Panc1 (cell line): ENCODE measurements around the gene NTN4.

Experiments
- CTCF ChIP-seq: fragments of 450-650 bp; IDR thresholded peaks from 2 replicates; pipeline ENCODE4 v1.5.1; 2017; ENCODE audit warnings: mild to moderate bottlenecking
- POLR2AphosphoS5 ChIP-seq: IDR thresholded peaks from 2 replicates; pipeline ENCODE4 v1.6.1; 2012; ENCODE audit warnings: mild to moderate bottlenecking, low read depth, low read length, moderate library complexity
- TF ChIP-seq, protein P1 (sequence below), 2 experiments: IDR thresholded peaks; 2 replicates each; pipeline ENCODE4 v1.6.1; 2011 to 2012; ENCODE audit warnings: low read depth in 2 of 2, control low read depth in 1 of 2, low read length in 1 of 2, mild to moderate bottlenecking in 1 of 2, moderate library complexity in 1 of 2; ENCODE audit not compliant: insufficient read depth in 1 of 2

- TF ChIP-seq, protein P1, sequence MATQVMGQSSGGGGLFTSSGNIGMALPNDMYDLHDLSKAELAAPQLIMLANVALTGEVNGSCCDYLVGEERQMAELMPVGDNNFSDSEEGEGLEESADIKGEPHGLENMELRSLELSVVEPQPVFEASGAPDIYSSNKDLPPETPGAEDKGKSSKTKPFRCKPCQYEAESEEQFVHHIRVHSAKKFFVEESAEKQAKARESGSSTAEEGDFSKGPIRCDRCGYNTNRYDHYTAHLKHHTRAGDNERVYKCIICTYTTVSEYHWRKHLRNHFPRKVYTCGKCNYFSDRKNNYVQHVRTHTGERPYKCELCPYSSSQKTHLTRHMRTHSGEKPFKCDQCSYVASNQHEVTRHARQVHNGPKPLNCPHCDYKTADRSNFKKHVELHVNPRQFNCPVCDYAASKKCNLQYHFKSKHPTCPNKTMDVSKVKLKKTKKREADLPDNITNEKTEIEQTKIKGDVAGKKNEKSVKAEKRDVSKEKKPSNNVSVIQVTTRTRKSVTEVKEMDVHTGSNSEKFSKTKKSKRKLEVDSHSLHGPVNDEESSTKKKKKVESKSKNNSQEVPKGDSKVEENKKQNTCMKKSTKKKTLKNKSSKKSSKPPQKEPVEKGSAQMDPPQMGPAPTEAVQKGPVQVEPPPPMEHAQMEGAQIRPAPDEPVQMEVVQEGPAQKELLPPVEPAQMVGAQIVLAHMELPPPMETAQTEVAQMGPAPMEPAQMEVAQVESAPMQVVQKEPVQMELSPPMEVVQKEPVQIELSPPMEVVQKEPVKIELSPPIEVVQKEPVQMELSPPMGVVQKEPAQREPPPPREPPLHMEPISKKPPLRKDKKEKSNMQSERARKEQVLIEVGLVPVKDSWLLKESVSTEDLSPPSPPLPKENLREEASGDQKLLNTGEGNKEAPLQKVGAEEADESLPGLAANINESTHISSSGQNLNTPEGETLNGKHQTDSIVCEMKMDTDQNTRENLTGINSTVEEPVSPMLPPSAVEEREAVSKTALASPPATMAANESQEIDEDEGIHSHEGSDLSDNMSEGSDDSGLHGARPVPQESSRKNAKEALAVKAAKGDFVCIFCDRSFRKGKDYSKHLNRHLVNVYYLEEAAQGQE (IDR thresholded peaks at IDR 0.05; ENCODE audit: insufficient read depth in 1 of 2, low read depth in 2 of 2, low read length in 1 of 2), result no peak
- TF ChIP-seq CTCF (peak; percentile 30; the same call in 1 of the 2 replicates), POLR2AphosphoS5 (no peak)
These were observed 69.2 kb downstream of the NTN4 start for GRCh38 chr12:95721320-95721719.
